Activated CD4-positive, alpha-beta T cell treated with anti-CD3 and anti-CD28 coated beads for 36 hours (primary cell): ENCODE measurements around the gene HSD11B2. TPM values are rescaled to one million over a fixed set of nuclear protein-coding genes. Genes with fewer than 3 reads are reported as not detected.
A peak's percentile ranks its signal among the peaks of the same experiment; 100 is the strongest.

Experiments used
- ATAC-seq: fragments of 200-7000 bp; cut with Tn5 transposase; one replicate; pipeline ENCODE4 v1.10.0; 2021; ENCODE audit warnings: mild to moderate bottlenecking, moderate library complexity
- CTCF ChIA-PET: fragments of 350-600 bp; sonication (Branson Sonifier 250); formaldehyde crosslinking; loops from one replicate; lab custom pipeline; 2021; ENCODE audit warnings: antibody characterized with exemption; lab: Charles Lee
- POLR2A ChIA-PET: fragments of 350-600 bp; sonication (Branson Sonifier 250); formaldehyde crosslinking; loops from one replicate; lab custom pipeline; 2021; ENCODE audit warnings: antibody characterized with exemption, inconsistent platforms; lab: Charles Lee
- DNase-seq: peaks from one replicate; pipeline ENCODE4 v3.0.0-alpha.2; 2020
- H3K27ac Mint-ChIP-seq: one replicate; pipeline ENCODE4 v1.8.0; 2021; ENCODE audit warnings: mixed read lengths
- H3K27me3 Mint-ChIP-seq: one replicate; pipeline ENCODE4 v1.8.0; 2021; ENCODE audit warnings: mixed read lengths
- H3K36me3 Mint-ChIP-seq: one replicate; pipeline ENCODE4 v1.8.0; 2021; ENCODE audit warnings: low read depth, mixed read lengths
- H3K4me1 Mint-ChIP-seq: one replicate; pipeline ENCODE4 v1.8.0; 2021; ENCODE audit warnings: mixed read lengths
- H3K4me3 Mint-ChIP-seq: one replicate; pipeline ENCODE4 v1.8.0; 2021; ENCODE audit warnings: mild to moderate bottlenecking, moderate library complexity, mixed read lengths
- H3K9me3 Mint-ChIP-seq: one replicate; pipeline ENCODE4 v1.8.0; 2021; ENCODE audit warnings: low read depth, mixed read lengths
- intact Hi-C, 2 experiments: fragments of 100-400 bp; cut with DNase I in 1 of 2; cut with micrococcal nuclease in 1 of 2; formaldehyde crosslinking; loops; one replicate each; pipeline versions ENCODE4 v1.14.2 to v1.15.1; 2022 to 2024; cut with DNase I, micrococcal nuclease
- total RNA-seq, 2 experiments: library from RNA; stranded (reverse); gene quantifications; one replicate each; pipeline ENCODE4 v1.2.3, GENCODE V29; 2021

The HSD11B2 gene
- total RNA-seq, 2 experiments from 2014 or later = 2.0 to 2.2 TPM

GRCh38 chr16:67428146-67428731 lies 2.7 kb upstream of the HSD11B2 start:
- no peaks in the 10 kb centered on the region for H3K36me3 Mint-ChIP-seq
- H3K4me3 Mint-ChIP-seq = no peak overlapping the region
- no peaks in the 10 kb centered on the region for H3K9me3 Mint-ChIP-seq
- ChIA-PET POLR2A (interaction anchor here (0.5 kb wide), 1 partner anchor 394 kb away, joined by 6 read pairs; no protein-coding TSS in a partner anchor), CTCF (interaction anchor here (0.6 to 2.5 kb wide), 33 partner anchors 8 to 612 kb away, joined by 3 to 34 read pairs (median 4); partner anchors contain the start of genes ATP6V0D1, CTCF and TPPP3)
- intact Hi-C loops = loop anchor here (1.0 to 2.0 kb wide), 3 partner anchors 19 to 37 kb away; no protein-coding TSS in a partner anchor
- no peak overlapping the region for H3K27ac Mint-ChIP-seq
- H3K4me1 Mint-ChIP-seq = peaks cover 12% of the 10 kb centered on the region
- ATAC-seq (peak; percentile 78), DNase-seq (peak; percentile 81)
- H3K27me3 Mint-ChIP-seq = peaks cover 39% of the 10 kb centered on the region

GRCh38 chr16:67429053-67429798 lies 1.7 kb upstream of the HSD11B2 start:
- intact Hi-C loops = loop anchor here in 1 of 2 experiments (2.0 kb wide), 1 partner anchor 36 kb away; no protein-coding TSS in a partner anchor
- ATAC-seq = no peak

GRCh38 chr16:67429799-67430503 lies 970 bp upstream of the HSD11B2 start:
- Mint-ChIP-seq H3K36me3 (no peaks in the 10 kb centered on the region), H3K4me3 (peak overlapping the region; percentile 69), H3K27me3 (peaks cover 35% of the 10 kb centered on the region), H3K4me1 (peaks cover 12% of the 10 kb centered on the region), H3K27ac (peak overlapping the region; percentile 37), H3K9me3 (no peaks in the 10 kb centered on the region)
- ChIA-PET CTCF (interaction anchor here (0.5 to 2.3 kb wide), 5 partner anchors 17 to 181 kb away, joined by 3 to 34 read pairs (median 3); partner anchors contain the start of gene SLC9A5), POLR2A (no interaction called here)
- intact Hi-C loops = loop anchor here in 1 of 2 experiments (2.0 kb wide), 1 partner anchor 35 kb away; no protein-coding TSS in a partner anchor
- no peak for ATAC-seq
- DNase-seq = no peak

More at GRCh38 chr16:67429053-67429798, 1.7 kb upstream of the HSD11B2 start:
- Mint-ChIP-seq H3K9me3 (no peaks in the 10 kb centered on the region), H3K36me3 (no peaks in the 10 kb centered on the region), H3K4me1 (peaks cover 12% of the 10 kb centered on the region), H3K4me3 (peak overlapping the region; percentile 39), H3K27ac (no peak overlapping the region), H3K27me3 (peaks cover 35% of the 10 kb centered on the region)
- DNase-seq = no peak
- ChIA-PET CTCF (interaction anchor here (0.5 to 2.5 kb wide), 11 partner anchors 14 to 190 kb away, joined by 3 to 34 read pairs (median 6); partner anchors contain the start of genes ATP6V0D1 and TPPP3), POLR2A (no interaction called here)

- peaks cover 12% of the 10 kb centered on the region for H3K4me1 Mint-ChIP-seq
- H3K4me3 Mint-ChIP-seq = peak overlapping the region; percentile 69
- peak overlapping the region; percentile 37 for H3K27ac Mint-ChIP-seq
- DNase-seq = peak; percentile 63
- no peaks in the 10 kb centered on the region for H3K9me3 Mint-ChIP-seq
- peaks cover 35% of the 10 kb centered on the region for H3K27me3 Mint-ChIP-seq
- POLR2A ChIA-PET = no interaction called here
- CTCF ChIA-PET = interaction anchor here (0.5 to 1.0 kb wide), 3 partner anchors 17 to 182 kb away, joined by 3 to 5 read pairs (median 3); partner anchors contain the start of gene SLC9A5
- H3K36me3 Mint-ChIP-seq = no peaks in the 10 kb centered on the region
- peak; percentile 59 for ATAC-seq
- intact Hi-C loops = no loop called here
Measured at GRCh38 chr16:67430504-67430976, 381 bp upstream of the HSD11B2 start.

GRCh38 chr16:67431775-67432505 lies 1.0 kb downstream of the HSD11B2 start:
- ChIA-PET CTCF (interaction anchor here (0.6 to 1.0 kb wide), 6 partner anchors 10 to 381 kb away, joined by 3 to 4 read pairs (median 3); no protein-coding TSS in a partner anchor), POLR2A (no interaction called here)
- Mint-ChIP-seq H3K27ac (no peak overlapping the region), H3K4me3 (peak overlapping the region; percentile 55), H3K27me3 (peaks cover 28% of the 10 kb centered on the region), H3K36me3 (no peaks in the 10 kb centered on the region), H3K4me1 (peaks cover 12% of the 10 kb centered on the region), H3K9me3 (no peaks in the 10 kb centered on the region)
- ATAC-seq (no peak), DNase-seq (no peak)
- intact Hi-C loops = no loop called here

GRCh38 chr16:67432506-67432890 lies 1.6 kb downstream of the HSD11B2 start:
- Mint-ChIP-seq H3K27me3 (peaks cover 25% of the 10 kb centered on the region), H3K4me3 (no peak overlapping the region), H3K4me1 (peaks cover 12% of the 10 kb centered on the region), H3K36me3 (no peaks in the 10 kb centered on the region), H3K9me3 (no peaks in the 10 kb centered on the region), H3K27ac (no peak overlapping the region)
- DNase-seq (no peak), ATAC-seq (no peak)
- intact Hi-C loops = no loop called here
- POLR2A ChIA-PET = no interaction called here
- CTCF ChIA-PET = interaction anchor here (0.6 to 1.0 kb wide), 5 partner anchors 11 to 381 kb away, joined by 3 to 4 read pairs (median 3); no protein-coding TSS in a partner anchor

GRCh38 chr16:67433131-67433719 lies 2.3 kb downstream of the HSD11B2 start:
- DNase-seq = no peak
- H3K36me3 Mint-ChIP-seq = no peaks in the 10 kb centered on the region
- H3K4me3 Mint-ChIP-seq = no peak overlapping the region
- intact Hi-C loops = no loop called here
- ChIA-PET POLR2A (no interaction called here), CTCF (interaction anchor here (0.8 to 1.8 kb wide), 2 partner anchors 33 to 34 kb away, joined by 3 to 9 read pairs; no protein-coding TSS in a partner anchor)
- no peaks in the 10 kb centered on the region for H3K9me3 Mint-ChIP-seq
- peaks cover 25% of the 10 kb centered on the region for H3K27me3 Mint-ChIP-seq
- H3K27ac Mint-ChIP-seq = no peak overlapping the region
- no peak for ATAC-seq
- H3K4me1 Mint-ChIP-seq = peaks cover 15% of the 10 kb centered on the region

GRCh38 chr16:67435758-67436164 lies 4.8 kb downstream of the HSD11B2 start:
- Mint-ChIP-seq H3K4me3 (no peak overlapping the region), H3K9me3 (no peaks in the 10 kb centered on the region), H3K27ac (no peak overlapping the region), H3K27me3 (peaks cover 7% of the 10 kb centered on the region), H3K36me3 (no peaks in the 10 kb centered on the region), H3K4me1 (peaks cover 12% of the 10 kb centered on the region)
- no peak for ATAC-seq
- intact Hi-C loops = no loop called here
- ChIA-PET POLR2A (no interaction called here), CTCF (interaction anchor here (1.0 to 1.8 kb wide), 4 partner anchors 8 to 175 kb away, joined by 3 to 5 read pairs (median 4); no protein-coding TSS in a partner anchor)
- no peak for DNase-seq

- ChIA-PET POLR2A (no interaction called here), CTCF (interaction anchor here (0.9 to 1.8 kb wide), 3 partner anchors 9 to 29 kb away, joined by 3 to 5 read pairs (median 4); no protein-coding TSS in a partner anchor)
- no peak for ATAC-seq
- peaks cover 4% of the 10 kb centered on the region for H3K27me3 Mint-ChIP-seq
- no peak overlapping the region for H3K4me3 Mint-ChIP-seq
- peaks cover 9% of the 10 kb centered on the region for H3K4me1 Mint-ChIP-seq
- no peaks in the 10 kb centered on the region for H3K36me3 Mint-ChIP-seq
- no peaks in the 10 kb centered on the region for H3K9me3 Mint-ChIP-seq
- DNase-seq = no peak
- intact Hi-C loops = no loop called here
- H3K27ac Mint-ChIP-seq = no peak overlapping the region
Measured at GRCh38 chr16:67436640-67437193, 5.8 kb downstream of the HSD11B2 start.

GRCh38 chr16:67437513-67437912 lies 6.6 kb downstream of the HSD11B2 start:
- ChIA-PET POLR2A (no interaction called here), CTCF (interaction anchor here (0.9 kb wide), 1 partner anchor 11 kb away, joined by 3 read pairs; no protein-coding TSS in a partner anchor)
- intact Hi-C loops = no loop called here
- Mint-ChIP-seq H3K4me1 (peaks cover 4% of the 10 kb centered on the region), H3K27me3 (peaks cover under 1% of the 10 kb centered on the region), H3K4me3 (no peak overlapping the region), H3K27ac (no peak overlapping the region), H3K36me3 (no peaks in the 10 kb centered on the region), H3K9me3 (no peaks in the 10 kb centered on the region)
- DNase-seq (peak; percentile 25), ATAC-seq (peak; percentile 66)
